Endodermal cell (in vitro differentiated cells): Measurements from ENCODE around the gene SKIC2. TPM values are rescaled to one million over a fixed set of nuclear protein-coding genes. Genes with fewer than 3 reads are reported as not detected.
A peak's percentile ranks its signal among the peaks of the same experiment; 100 is the strongest.

Experiments used
- DNase-seq: peaks from one replicate; pipeline ENCODE4 v3.0.0-alpha.2; 2017
- H3K27ac ChIP-seq: 2 replicates; pipeline ENCODE4 v1.5.1; 2013; ENCODE audit warnings: mild to moderate bottlenecking, low read depth, low read length, moderate library complexity
- H3K27me3 ChIP-seq: 2 replicates; pipeline ENCODE4 v1.6.1; 2013; ENCODE audit warnings: mild to moderate bottlenecking, low read length, moderate library complexity; ENCODE audit not compliant: insufficient read depth, control insufficient read depth, poor library complexity, severe bottlenecking
- H3K36me3 ChIP-seq: 2 replicates; pipeline ENCODE4 v1.7.0; 2013; ENCODE audit warnings: mild to moderate bottlenecking, low read length, moderate library complexity; ENCODE audit not compliant: control insufficient read depth, insufficient read depth
- H3K4me1 ChIP-seq: one replicate; pipeline ENCODE4 v1.7.0; 2013; ENCODE audit warnings: low read length; ENCODE audit not compliant: control insufficient read depth, insufficient read depth
- H3K4me3 ChIP-seq: 2 replicates; pipeline ENCODE4 v1.5.1; 2013; ENCODE audit warnings: mild to moderate bottlenecking, low read length, moderate library complexity
- H3K9ac ChIP-seq: 2 replicates; pipeline ENCODE4 v1.6.1; 2013; ENCODE audit warnings: mild to moderate bottlenecking, low read length, moderate library complexity; ENCODE audit not compliant: poor library complexity, severe bottlenecking; ENCODE audit errors: extremely low read depth
- H3K9me3 ChIP-seq: 2 replicates; pipeline ENCODE4 v1.6.1; 2013; ENCODE audit warnings: mild to moderate bottlenecking, low read length, moderate library complexity; ENCODE audit not compliant: control insufficient read depth
- H3K27ac Mint-ChIP-seq: 2 replicates; pipeline ENCODE4 v1.8.0; 2020; ENCODE audit warnings: mixed read lengths
- H3K27me3 Mint-ChIP-seq: 2 replicates; pipeline ENCODE4 v1.8.0; 2021; ENCODE audit warnings: mild to moderate bottlenecking, mixed read lengths; ENCODE audit not compliant: insufficient read depth
- H3K36me3 Mint-ChIP-seq: 2 replicates; pipeline ENCODE4 v1.8.0; 2020; ENCODE audit warnings: low read depth, mixed read lengths
- H3K4me1 Mint-ChIP-seq: 2 replicates; pipeline ENCODE4 v1.8.0; 2020; ENCODE audit warnings: mixed read lengths
- H3K4me3 Mint-ChIP-seq: 2 replicates; pipeline ENCODE4 v1.8.0; 2020; ENCODE audit warnings: mild to moderate bottlenecking, moderate library complexity, mixed read lengths
- H3K9me3 Mint-ChIP-seq: 2 replicates; pipeline ENCODE4 v1.8.0; 2020; ENCODE audit warnings: mild to moderate bottlenecking, mixed read lengths
- WGBS, 2 experiments: methylation state at CpG; one replicate each; pipeline versions ENCODE4 v1.1.5 to v1.1.7; 2013; ENCODE audit warnings: missing lambda C conversion rate in 2 of 2, mixed read lengths in 1 of 2; ENCODE audit not compliant: insufficient coverage in 1 of 2, insufficient read length in 1 of 2; 5-methylcytosine and 5-hydroxymethylcytosine counted together
- total RNA-seq, 2 donors: library from RNA; stranded (reverse); fragmentation: NEBNext Ultra II Directional in 1 of 2; extraction: Animal tissue kit (Norgen Biotek cat#: 25700) in 1 of 2; gene quantifications; 2 replicates in 1 of 2; 3 replicates in 1 of 2; pipeline ENCODE4 v1.2.1, GENCODE V29; 2021
- TF ChIP-seq, protein P1 (sequence below): fragments of 200-600 bp; sonication (generic); conservative IDR thresholded peaks from 2 replicates; pipeline ENCODE4 v1.5.0; 2021; ENCODE audit warnings: antibody characterized with exemption, mild to moderate bottlenecking

SKIC2 gene
- total RNA-seq, 2 donors from 2014 or later = 95.8 to 103 TPM

DNA sequence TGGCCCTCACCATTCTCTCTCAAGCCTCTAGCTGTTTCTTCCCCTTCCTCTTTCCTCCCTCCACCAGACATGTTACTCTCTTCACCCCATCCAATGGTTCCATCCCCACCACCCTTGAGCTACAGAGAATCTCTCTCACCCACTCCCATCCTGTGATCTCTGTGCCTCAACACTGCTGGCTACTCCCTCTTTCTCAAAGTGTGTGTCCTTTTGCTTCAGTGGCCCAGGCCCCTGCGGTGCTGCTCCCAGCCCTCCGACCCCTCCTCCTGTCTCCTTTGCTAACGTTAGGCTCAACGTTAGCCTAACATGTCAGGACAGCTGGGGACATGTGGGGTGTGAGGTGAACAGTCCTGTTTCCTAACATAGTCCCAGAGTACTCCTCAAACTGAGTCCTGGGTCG, 6.1 kb upstream of the SKIC2 start:
- Mint-ChIP-seq H3K36me3 (peaks cover 51% of the 10 kb centered on the region), H3K27me3 (peaks cover 10% of the 10 kb centered on the region), H3K4me1 (no peaks in the 10 kb centered on the region), H3K27ac (no peak overlapping the region), H3K4me3 (no peak overlapping the region), H3K9me3 (no peaks in the 10 kb centered on the region)
- TF ChIP-seq, protein P1, sequence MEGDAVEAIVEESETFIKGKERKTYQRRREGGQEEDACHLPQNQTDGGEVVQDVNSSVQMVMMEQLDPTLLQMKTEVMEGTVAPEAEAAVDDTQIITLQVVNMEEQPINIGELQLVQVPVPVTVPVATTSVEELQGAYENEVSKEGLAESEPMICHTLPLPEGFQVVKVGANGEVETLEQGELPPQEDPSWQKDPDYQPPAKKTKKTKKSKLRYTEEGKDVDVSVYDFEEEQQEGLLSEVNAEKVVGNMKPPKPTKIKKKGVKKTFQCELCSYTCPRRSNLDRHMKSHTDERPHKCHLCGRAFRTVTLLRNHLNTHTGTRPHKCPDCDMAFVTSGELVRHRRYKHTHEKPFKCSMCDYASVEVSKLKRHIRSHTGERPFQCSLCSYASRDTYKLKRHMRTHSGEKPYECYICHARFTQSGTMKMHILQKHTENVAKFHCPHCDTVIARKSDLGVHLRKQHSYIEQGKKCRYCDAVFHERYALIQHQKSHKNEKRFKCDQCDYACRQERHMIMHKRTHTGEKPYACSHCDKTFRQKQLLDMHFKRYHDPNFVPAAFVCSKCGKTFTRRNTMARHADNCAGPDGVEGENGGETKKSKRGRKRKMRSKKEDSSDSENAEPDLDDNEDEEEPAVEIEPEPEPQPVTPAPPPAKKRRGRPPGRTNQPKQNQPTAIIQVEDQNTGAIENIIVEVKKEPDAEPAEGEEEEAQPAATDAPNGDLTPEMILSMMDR = no peak
- Histone ChIP-seq H3K4me3 (no peak overlapping the region), H3K27ac (no peak overlapping the region), H3K9ac (no peak overlapping the region), H3K4me1 (no peaks in the 10 kb centered on the region), H3K9me3 (no peaks in the 10 kb centered on the region), H3K36me3 (peaks cover 67% of the 10 kb centered on the region), H3K27me3 (peaks cover 4% of the 10 kb centered on the region)
- WGBS, 2 experiments = 88 to 100% methylated on average over 2 to 5 of the region's 5 CpGs
- DNase-seq = no peak

DNA sequence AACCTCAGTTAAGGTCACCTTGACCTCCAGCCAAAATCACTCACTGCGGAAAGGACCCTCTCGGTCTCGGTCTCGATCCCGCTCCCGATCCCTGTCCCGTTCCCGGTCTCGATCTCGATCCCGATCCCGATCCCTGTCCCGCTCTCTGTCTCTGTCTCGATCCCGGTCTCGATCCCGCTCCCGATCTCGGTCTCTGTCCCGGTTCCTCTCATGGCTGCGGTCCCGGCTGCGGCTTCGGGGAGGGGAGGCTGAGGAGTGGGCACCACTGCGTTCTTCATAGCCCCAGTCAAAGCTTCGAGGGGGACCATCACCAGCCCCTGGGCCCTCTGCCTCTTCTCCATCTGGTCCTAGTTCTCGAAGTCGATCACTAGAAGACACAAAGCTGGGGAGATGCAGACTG, 4.5 kb upstream of the SKIC2 start:
- no peak for DNase-seq
- Histone ChIP-seq H3K36me3 (peaks cover 67% of the 10 kb centered on the region), H3K27me3 (no peaks in the 10 kb centered on the region), H3K9me3 (no peaks in the 10 kb centered on the region), H3K4me3 (no peak overlapping the region), H3K9ac (no peak overlapping the region), H3K4me1 (peaks cover 1% of the 10 kb centered on the region), H3K27ac (no peak overlapping the region)
- Mint-ChIP-seq H3K27ac (no peak overlapping the region), H3K36me3 (peaks cover 51% of the 10 kb centered on the region), H3K27me3 (no peaks in the 10 kb centered on the region), H3K9me3 (no peaks in the 10 kb centered on the region), H3K4me3 (no peak overlapping the region), H3K4me1 (peaks cover under 1% of the 10 kb centered on the region)
- TF ChIP-seq, protein P1 = no peak
- WGBS, 2 experiments = 93 to 97% methylated on average over 25 to 28 of the region's 28 CpGs

DNA sequence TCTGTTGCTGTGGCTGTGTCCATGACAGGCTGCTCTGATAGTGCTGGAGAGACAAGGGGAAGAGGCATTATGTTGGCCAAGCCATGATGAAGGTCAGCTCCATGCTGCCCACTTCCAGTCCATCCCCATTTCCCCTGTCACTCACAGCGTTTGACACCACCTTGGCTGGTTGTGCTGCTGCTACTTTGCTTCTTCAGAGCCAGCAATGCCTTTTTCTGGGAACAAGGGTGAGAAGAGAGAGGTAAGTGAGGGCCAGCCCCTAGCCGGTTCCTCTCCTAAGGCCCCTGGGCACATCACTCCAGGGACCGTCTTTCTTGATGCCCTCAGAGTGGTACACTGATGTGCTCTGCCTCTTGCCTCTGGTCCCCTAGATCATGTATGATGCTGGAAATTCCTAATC, 2.2 kb upstream of the SKIC2 start:
- H3K4me3 Mint-ChIP-seq = peak overlapping the region; percentile 92
- TF ChIP-seq, protein P1 = no peak
- Histone ChIP-seq H3K27me3 (no peaks in the 10 kb centered on the region), H3K4me1 (peaks cover 6% of the 10 kb centered on the region), H3K9me3 (no peaks in the 10 kb centered on the region), H3K27ac (no peak overlapping the region), H3K36me3 (peaks cover 69% of the 10 kb centered on the region), H3K9ac (no peak overlapping the region), H3K4me3 (no peak overlapping the region)
- peaks cover 58% of the 10 kb centered on the region for H3K36me3 Mint-ChIP-seq
- H3K9me3 Mint-ChIP-seq = no peaks in the 10 kb centered on the region
- no peaks in the 10 kb centered on the region for H3K27me3 Mint-ChIP-seq
- DNase-seq = no peak
- peaks cover 5% of the 10 kb centered on the region for H3K4me1 Mint-ChIP-seq
- no peak overlapping the region for H3K27ac Mint-ChIP-seq
- WGBS, 2 experiments = 80 to 93% methylated on average over 1 to 3 of the region's 3 CpGs
